LNCaP clone FGC (cell line): Measurements from ENCODE around the gene ZBTB16.
A peak's percentile ranks its signal among the peaks of the same experiment; 100 is the strongest.

Source experiments
- DNase-seq: peaks from one replicate; pipeline ENCODE4 v3.0.0-alpha.2; 2011; ENCODE audit warnings: low read depth
- H3K4me3 ChIP-seq: 2 replicates; pipeline ENCODE4 v1.5.1; 2011; ENCODE audit warnings: mild to moderate bottlenecking, low read depth, low read length, control low read depth
- CTCF ChIP-seq: IDR thresholded peaks from 2 replicates; pipeline ENCODE4 v1.5.1; 2012; ENCODE audit warnings: mild to moderate bottlenecking; ENCODE audit not compliant: control insufficient read depth, insufficient read depth; ENCODE audit errors: extremely low read depth

ZBTB16 gene

DNA sequence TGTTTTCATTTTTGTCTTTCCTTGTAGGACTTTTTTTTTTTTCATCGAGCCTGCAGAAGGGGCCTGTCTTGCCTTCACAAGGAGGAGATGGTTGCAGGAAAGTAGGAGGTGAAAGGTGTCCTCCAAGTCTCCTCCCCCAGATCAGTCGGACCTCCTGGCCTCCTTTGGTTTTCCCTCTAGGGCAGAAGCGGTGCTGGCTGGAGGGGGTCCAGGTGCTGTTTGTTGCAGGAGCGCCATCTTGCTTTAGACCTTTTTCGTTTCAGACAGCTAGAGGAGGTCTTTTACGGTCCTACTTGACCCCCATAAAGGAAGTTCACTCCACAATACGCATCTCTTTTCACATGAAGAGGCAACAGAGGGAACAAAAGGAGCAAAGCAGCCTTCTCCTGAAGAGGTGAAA is 66.0 kb downstream of the ZBTB16 start:
- no peak overlapping the region for H3K4me3 ChIP-seq

DNA sequence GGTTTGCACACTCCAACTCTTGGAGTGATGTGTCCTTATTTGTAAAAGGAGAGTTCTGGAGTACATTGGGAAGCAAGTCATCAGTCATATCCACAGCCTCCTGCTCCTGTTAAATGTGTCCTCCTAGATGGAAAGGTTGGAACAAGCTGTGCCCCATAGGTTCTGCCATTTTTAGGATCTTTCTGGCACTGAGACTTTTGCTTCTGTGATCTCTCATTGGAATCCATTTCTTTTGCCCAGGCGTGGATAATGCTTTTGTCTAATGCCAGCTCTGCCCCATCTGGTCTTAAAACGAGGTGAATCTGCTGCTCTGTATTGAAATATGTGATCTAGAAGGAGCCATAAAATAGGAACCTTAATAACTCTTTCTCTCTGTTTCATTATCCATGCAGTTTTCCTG is 66.4 kb downstream of the ZBTB16 start:
- H3K4me3 ChIP-seq, result no peak overlapping the region
- no peak for TF ChIP-seq CTCF
- DNase-seq, result no peak

More for the DNA sequence above, 66.0 kb downstream of the ZBTB16 start:
- no peak for TF ChIP-seq CTCF
- no peak for DNase-seq

- no peak overlapping the region for H3K4me3 ChIP-seq
- no peak for TF ChIP-seq CTCF
- peak; percentile 71 for DNase-seq
Observed at GRCh38 chr11:114128399-114128798, 68.9 kb downstream of the ZBTB16 start.

GRCh38 chr11:114129142-114129541 is 69.6 kb downstream of the ZBTB16 start:
- DNase-seq, result no peak
- no peak overlapping the region for H3K4me3 ChIP-seq
- no peak for TF ChIP-seq CTCF

- DNase-seq, result no peak
Observed at GRCh38 chr11:114129699-114130098, 70.2 kb downstream of the ZBTB16 start.

DNA sequence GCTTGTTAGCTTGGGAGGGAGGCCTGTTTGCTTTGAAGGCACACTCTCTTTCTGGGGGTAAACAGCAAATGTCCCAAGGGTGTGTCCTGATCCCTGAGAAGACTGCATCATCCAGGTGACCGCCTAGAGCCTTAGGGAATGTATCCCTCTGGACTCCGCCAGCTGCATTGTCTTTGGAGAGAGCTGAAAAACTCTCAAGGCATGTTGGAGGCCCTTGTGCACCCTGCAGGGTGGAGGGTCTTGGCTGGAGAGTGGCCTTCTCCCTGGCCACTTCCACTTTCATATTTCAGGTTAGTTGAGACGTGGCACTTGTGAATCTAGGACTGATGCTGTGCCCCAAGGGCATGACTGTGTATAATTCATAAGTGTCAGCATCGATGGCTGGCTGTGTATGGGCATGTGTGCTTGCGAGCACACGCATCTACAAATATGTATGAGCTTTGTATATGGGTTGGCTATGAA is 70.6 kb downstream of the ZBTB16 start:
- no peak for TF ChIP-seq CTCF
- no peak overlapping the region; the same call in 1 of the 2 replicates for H3K4me3 ChIP-seq
- DNase-seq, result peak; percentile 91

More at GRCh38 chr11:114129699-114130098, 70.2 kb downstream of the ZBTB16 start:
- no peak overlapping the region; the same call in 1 of the 2 replicates for H3K4me3 ChIP-seq
- no peak for TF ChIP-seq CTCF

DNA sequence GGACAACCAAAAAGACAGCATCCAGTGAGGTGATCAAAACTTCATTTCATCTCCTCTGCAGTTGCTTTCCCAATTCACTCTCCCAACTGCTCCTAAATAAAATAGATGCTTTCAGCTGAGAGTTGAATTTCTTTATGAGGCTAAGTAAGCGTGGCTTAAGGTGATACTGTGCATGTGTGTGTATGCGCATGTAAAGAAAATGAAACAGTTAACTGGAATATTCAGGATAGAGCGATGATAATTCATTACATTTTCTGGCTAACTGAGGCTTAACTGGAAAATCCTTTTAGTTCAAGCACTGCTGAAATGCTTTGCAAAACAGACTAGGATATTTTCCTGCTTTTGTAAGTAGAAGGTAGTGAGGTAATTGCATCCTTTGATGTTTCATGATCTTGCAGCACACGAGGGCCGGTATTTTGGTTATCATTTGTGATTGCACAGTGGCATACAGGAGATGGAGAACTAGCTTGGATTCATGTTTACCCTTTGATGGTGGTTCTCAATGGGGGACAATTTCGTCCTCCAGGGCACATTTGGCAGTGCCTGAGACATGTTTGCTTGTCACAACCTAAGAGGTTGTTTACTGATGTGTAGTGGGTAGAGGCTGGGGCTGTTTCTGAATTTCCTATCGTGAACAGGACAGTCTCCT is 71.2 kb downstream of the ZBTB16 start:
- TF ChIP-seq CTCF, result no peak
- 0 out of 2 replicates have a peak overlapping the region, but pooled peaks have one; percentile 2 for H3K4me3 ChIP-seq
- no peak for DNase-seq
